Endothelial cell of umbilical vein (primary cell): ENCODE results near the gene SLC10A1. TPM values are rescaled to one million over a fixed set of nuclear protein-coding genes. Genes with fewer than 3 reads are reported as not detected.
A peak's percentile ranks its signal among the peaks of the same experiment; 100 is the strongest.

Experiments
- BruUV-seq: library from RNA; stranded (reverse); fragments of 400-500 nt; replicated peaks from 2 replicates; lab custom pipeline; 2021; lab: Mats Ljungman, UMichigan
- CTCF ChIA-PET: fragments of 300-600, 350-600 bp; sonication (Branson Sonifier 250); formaldehyde crosslinking; loops from one replicate; lab custom pipeline; 2021; ENCODE audit warnings: antibody characterized with exemption, inconsistent platforms; lab: Charles Lee
- POLR2A ChIA-PET: fragments of 300-600, 350-600 bp; sonication (Branson Sonifier 250); formaldehyde crosslinking; loops from one replicate; lab custom pipeline; 2021; ENCODE audit warnings: antibody characterized with exemption, inconsistent platforms; lab: Charles Lee
- DNase-seq: peaks from one replicate; pipeline ENCODE4 v3.0.0-alpha.2; 2011; ENCODE audit warnings: low read depth, low spot score
- FAIRE-seq: peaks from 2 replicates; lab custom pipeline; 2011; peaks lifted over from hg19 to GRCh38; lab: Jason Lieb, UNC
- H2AFZ ChIP-seq: 2 replicates; pipeline ENCODE4 v1.6.0; 2012; ENCODE audit warnings: low read depth, low read length, control low read depth, inconsistent platforms
- H3K27ac ChIP-seq: 2 replicates; pipeline ENCODE4 v1.5.1; 2011; ENCODE audit warnings: low read depth, mild to moderate bottlenecking, control low read depth, low read length, moderate library complexity; ENCODE audit not compliant: insufficient read depth
- H3K27me3 ChIP-seq, 2 experiments: 2 replicates each; pipeline versions ENCODE4 v1.6.0 to v1.6.1; 2011; ENCODE audit warnings: low read length in 2 of 2, mixed read lengths in 1 of 2; ENCODE audit not compliant: control insufficient read depth in 2 of 2, insufficient read depth in 2 of 2
- H3K36me3 ChIP-seq, 2 experiments: 2 replicates in 1 of 2; 3 replicates in 1 of 2; pipeline ENCODE4 v1.5.1; 2011; ENCODE audit warnings: low read length in 2 of 2, mild to moderate bottlenecking in 1 of 2, moderate library complexity in 1 of 2; ENCODE audit not compliant: control insufficient read depth in 2 of 2, insufficient read depth in 2 of 2; ENCODE audit errors: extremely low read depth in 1 of 2
- H3K4me1 ChIP-seq: 3 replicates; pipeline ENCODE4 v1.5.1; 2011; ENCODE audit warnings: mild to moderate bottlenecking, low read length; ENCODE audit not compliant: control insufficient read depth, insufficient read depth; ENCODE audit errors: extremely low read depth
- H3K4me2 ChIP-seq: 2 replicates; pipeline ENCODE4 v1.6.1; 2011; ENCODE audit warnings: low read length, control low read depth, mixed read lengths; ENCODE audit not compliant: insufficient read depth
- H3K4me3 ChIP-seq, 3 experiments: fragments of 200-600 bp in 1 of 3; sonication (generic), shearing (Covaris generic) in 1 of 3; replicated peaks in 1 of 3; 2 replicates each; pipeline ENCODE4 v1.5.1; 2011 to 2016; ENCODE audit warnings: control low read depth in 3 of 3, low read length in 3 of 3, mild to moderate bottlenecking in 2 of 3, inconsistent platforms in 1 of 3, low read depth in 1 of 3, moderate library complexity in 1 of 3; ENCODE audit not compliant: insufficient read depth in 1 of 3
- H3K79me2 ChIP-seq: 2 replicates; pipeline ENCODE4 v1.6.0; 2012; ENCODE audit warnings: low read length, inconsistent platforms; ENCODE audit not compliant: control insufficient read depth, insufficient read depth
- H3K9ac ChIP-seq: replicated peaks from 2 replicates; pipeline ENCODE3; 2011; ENCODE audit warnings: low read length, control low read depth; ENCODE audit not compliant: insufficient read depth; ENCODE audit errors: extremely low read depth
- H3K9me1 ChIP-seq: replicated peaks from 3 replicates; pipeline ENCODE4 v1.6.0; 2011; ENCODE audit warnings: mild to moderate bottlenecking, low read length; ENCODE audit not compliant: control insufficient read depth, insufficient read depth; ENCODE audit errors: extremely low read depth
- H3K9me3 ChIP-seq: replicated peaks from 2 replicates; pipeline ENCODE4 v1.5.1; 2012; ENCODE audit warnings: low read length, inconsistent platforms; ENCODE audit not compliant: control insufficient read depth, insufficient read depth
- H4K20me1 ChIP-seq: replicated peaks from 2 replicates; pipeline ENCODE3; 2011; ENCODE audit warnings: mild to moderate bottlenecking, low read length; ENCODE audit not compliant: control insufficient read depth, insufficient read depth; ENCODE audit errors: extremely low read depth
- CTCF ChIP-seq, 2 donors: IDR thresholded peaks; 1 replicate in 1 of 2; 2 replicates in 1 of 2; pipeline ENCODE4 v1.5.1; 2011; ENCODE audit warnings: low read length in 2 of 2, mild to moderate bottlenecking in 2 of 2, moderate library complexity in 2 of 2, control low read depth in 1 of 2, inconsistent platforms in 1 of 2, low read depth in 1 of 2; ENCODE audit not compliant: insufficient read depth in 1 of 2; ENCODE audit errors: extremely low read depth in 1 of 2
- EZH2 ChIP-seq: IDR thresholded peaks from 2 replicates; pipeline ENCODE4 v1.6.1; 2012; ENCODE audit warnings: borderline replicate concordance, low read depth, mild to moderate bottlenecking, moderate library complexity, low read length, inconsistent platforms; ENCODE audit not compliant: severe bottlenecking
- FOS ChIP-seq: IDR thresholded peaks from 2 replicates; pipeline ENCODE4 v1.6.1; 2011; ENCODE audit warnings: mild to moderate bottlenecking, low read length, moderate library complexity, borderline replicate concordance; ENCODE audit not compliant: insufficient read depth
- GATA2 ChIP-seq: IDR thresholded peaks from 2 replicates; pipeline ENCODE4 v1.7.0; 2011; ENCODE audit warnings: low read depth, mild to moderate bottlenecking, moderate library complexity, mixed read lengths, low read length; ENCODE audit not compliant: insufficient read length, insufficient read depth
- JUN ChIP-seq: IDR thresholded peaks from 2 replicates; pipeline ENCODE4 v1.6.1; 2011; ENCODE audit warnings: borderline replicate concordance, low read depth; ENCODE audit not compliant: insufficient read length, insufficient read depth
- MYC ChIP-seq: IDR thresholded peaks from one replicate; pipeline ENCODE4 v1.6.1; 2011; ENCODE audit warnings: mild to moderate bottlenecking, low read depth, low read length
- POLR2A ChIP-seq: IDR thresholded peaks from 2 replicates; pipeline ENCODE4 v1.6.1; 2012; ENCODE audit warnings: low read depth, mild to moderate bottlenecking, control low read depth, low read length
- POLR2AphosphoS5 ChIP-seq: IDR thresholded peaks from 2 replicates; pipeline ENCODE4 v1.6.1; 2012; ENCODE audit warnings: low read depth, mild to moderate bottlenecking, control low read depth, low read length, moderate library complexity; ENCODE audit not compliant: insufficient read depth
- dilution Hi-C: fragments of 300-500 bp; cut with MboI; formaldehyde crosslinking; loops from one replicate; pipeline ENCODE4 v1.15.0; 2019; ENCODE audit warnings: low sequenced_read_pairs; ENCODE audit not compliant: extremely low pct_ligation_motif_present
- intact Hi-C: fragments of 100-400 bp; cut with micrococcal nuclease; formaldehyde crosslinking; loops from one replicate; pipeline ENCODE4 v1.10.0; 2022
- polyA plus RNA-seq, 4 experiments: library from polyadenylated mRNA; depleted of rRNA in 3 of 4; stranded (reverse) in 3 of 4; unstranded in 1 of 4; fragments of >200 nt; gene quantifications; 2 replicates each; pipeline versions ENCODE4 v1.2.1 to v1.2.3, GENCODE V29; 2011 to 2012; ENCODE audit warnings: missing spikeins in 1 of 4
- total RNA-seq: library from RNA; stranded (reverse); gene quantifications from 2 replicates; pipeline ENCODE4 v1.2.3, GENCODE V29; 2021
- TF ChIP-seq, protein P1 (sequence below): IDR thresholded peaks from 2 replicates; pipeline ENCODE4 v1.6.1; 2011; ENCODE audit not compliant: insufficient read depth, insufficient read length

The SLC10A1 gene
- total and polyA plus RNA-seq, 2 donors (not counting 3 experiments of a cell fraction or from before 2014, with no cell fraction given), result not detected

- Histone ChIP-seq H3K9me3 (no peaks in the 10 kb centered on the region), H4K20me1 (peaks cover 20% of the 10 kb centered on the region), H2AFZ (no peak overlapping the region), H3K9me1 (no peaks in the 10 kb centered on the region), H3K4me3 (peak overlapping the region; percentile 24 to 98 (median 76)), H3K4me2 (peak overlapping the region; percentile 88), H3K4me1 (peaks cover 26% of the 10 kb centered on the region), H3K36me3 (peaks cover 20 to 32% of the 10 kb centered on the region in 2 experiments), H3K79me2 (peaks cover 43% of the 10 kb centered on the region), H3K9ac (peak overlapping the region; percentile 98), H3K27ac (peak overlapping the region; percentile 88), H3K27me3 (no peaks in the 10 kb centered on the region)
- dilution Hi-C loops (no loop called here), intact Hi-C loops (loop anchor here (1.0 to 10.0 kb wide), 5 partner anchors 50 to 1140 kb away; partner anchors contain the start of genes ERH, PCNX1, SLC39A9 and SUSD6)
- ChIA-PET CTCF (interaction anchor here (2.5 to 4.2 kb wide), 2 partner anchors 37 to 183 kb away, joined by 6 to 23 read pairs; no protein-coding TSS in a partner anchor), POLR2A (interaction anchor here (1.0 to 1.7 kb wide), 5 partner anchors 10 to 167 kb away, joined by 3 to 10 read pairs (median 4); partner anchors contain the start of gene SUSD6)
- DNase-seq, result peak; percentile 94
- FAIRE-seq, result peak; percentile 90
- BruUV-seq, result no TSS peak
- TF ChIP-seq POLR2A (no peak), POLR2AphosphoS5 (peak; percentile 78), FOS (peak; percentile 60)
Observed at GRCh38 chr14:69767369-69767999, 29.6 kb downstream of the SLC10A1 start.

DNA sequence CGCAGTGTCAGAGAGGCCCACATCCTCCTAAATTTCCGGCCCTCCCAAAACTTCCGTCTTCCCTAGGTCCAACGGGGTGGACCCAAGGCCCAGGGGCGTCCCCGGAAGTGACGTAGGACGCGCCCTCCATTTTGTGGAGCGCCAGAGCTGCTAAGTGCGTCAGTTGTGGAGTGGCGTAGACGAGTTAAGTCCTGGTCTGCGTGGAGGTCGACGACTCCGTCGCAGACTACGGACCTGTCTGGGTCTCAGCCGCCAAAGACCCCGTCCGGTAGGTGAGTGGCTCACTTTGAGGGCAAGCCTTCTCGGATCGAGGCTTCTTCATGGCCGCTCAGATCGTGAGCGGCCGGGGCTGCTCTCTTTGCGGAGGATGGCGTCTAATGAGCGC is 30.1 kb downstream of the SLC10A1 start, which contains the start of gene SRSF5:
SRSF5 (plus strand) TSS at position 159 of the 385 bp plus-strand sequence. CDS start 1,015 bp downstream, outside the sequence.
- dilution Hi-C loops, result no loop called here
- ChIA-PET POLR2A (interaction anchor here (0.6 to 1.7 kb wide), 6 partner anchors 13 to 190 kb away, joined by 3 to 10 read pairs (median 4); partner anchors contain the start of gene SUSD6), CTCF (interaction anchor here (0.6 to 4.2 kb wide), 4 partner anchors 36 to 261 kb away, joined by 3 to 23 read pairs (median 4); no protein-coding TSS in a partner anchor)
- Histone ChIP-seq H3K9me3 (no peaks in the 10 kb centered on the region), H3K79me2 (peaks cover 40% of the 10 kb centered on the region), H2AFZ (peak within 1 kb of the TSS; percentile 35), H3K9ac (peak within 1 kb of the TSS; percentile 98), H3K4me1 (peaks cover 27% of the 10 kb centered on the region), H3K4me3 (peak within 1 kb of the TSS; percentile 24 to 98 (median 76)), H3K9me1 (no peaks in the 10 kb centered on the region), H3K4me2 (peak within 1 kb of the TSS; percentile 88), H4K20me1 (peaks cover 20% of the 10 kb centered on the region), H3K36me3 (peaks cover 17 to 29% of the 10 kb centered on the region in 2 experiments), H3K27ac (peak within 1 kb of the TSS; percentile 88), H3K27me3 (no peaks in the 10 kb centered on the region)
- peak; percentile 87 for FAIRE-seq
- no TSS peak for BruUV-seq
- DNase-seq, result peak; percentile 97
- TF ChIP-seq EZH2 (no peak), POLR2A (peak; percentile 99), GATA2 (no peak), FOS (peak; percentile 19), POLR2AphosphoS5 (peak; percentile 99), MYC (no peak), CTCF (IDR thresholded peaks at IDR 0.05; ENCODE audit: extremely low read depth in 1 of 2, insufficient read depth in 1 of 2, low read depth in 1 of 2, low read length in 2 of 2) (no peak), JUN (no peak)
- TF ChIP-seq, protein P1, sequence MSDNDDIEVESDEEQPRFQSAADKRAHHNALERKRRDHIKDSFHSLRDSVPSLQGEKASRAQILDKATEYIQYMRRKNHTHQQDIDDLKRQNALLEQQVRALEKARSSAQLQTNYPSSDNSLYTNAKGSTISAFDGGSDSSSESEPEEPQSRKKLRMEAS, result no peak
- intact Hi-C loops, result loop anchor here (1.0 to 10.0 kb wide), 6 partner anchors 39 to 1140 kb away; partner anchors contain the start of genes ERH, PCNX1, SLC39A9 and SUSD6
